Hippocampal formation (tissue), 2 donors: Measurements from ENCODE around the gene RSF1.

Source experiments
- DNase-seq, 2 donors: peaks; one replicate each; lab custom pipeline; 2025; lab: John Stamatoyannopoulos, UW

RSF1 gene

DNA sequence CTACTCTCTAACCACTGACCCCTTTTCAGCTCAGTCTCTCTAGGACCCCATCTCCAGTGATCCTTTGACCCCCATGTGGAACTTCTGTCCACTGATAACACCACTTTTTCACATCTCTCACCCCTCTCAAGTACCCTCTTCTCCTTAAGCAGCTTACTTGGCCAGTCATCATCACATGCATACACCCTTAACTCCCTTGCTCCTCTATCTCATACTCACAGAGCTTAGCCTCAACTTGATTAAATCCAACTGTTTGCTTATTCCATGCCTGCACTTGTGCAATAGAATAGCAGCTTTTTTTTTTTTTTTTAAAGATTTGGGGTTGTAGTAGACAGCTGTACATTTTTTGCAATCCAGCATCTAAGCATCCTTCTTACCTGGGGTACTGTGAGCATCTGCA, 208.6 kb downstream of the RSF1 start:
- DNase-seq = no peak
